Ascending aorta (tissue), 2 donors: ENCODE results near the gene SLIT3. TPM values are rescaled to one million over a fixed set of nuclear protein-coding genes. Genes with fewer than 3 reads are reported as not detected.

Experiments used
- DNase-seq, 2 donors: peaks; one replicate each; pipeline ENCODE4 v3.0.0-alpha.2; 2019; ENCODE audit warnings: low spot score in 2 of 2
- H3K27ac ChIP-seq, 2 donors: fragments of 200-600 bp; sonication (generic); one replicate each; pipeline ENCODE4 v1.5.1; 2016 to 2017; ENCODE audit warnings: mild to moderate bottlenecking in 1 of 2
- H3K27me3 ChIP-seq: fragments of 200-600 bp; sonication (generic); one replicate; pipeline ENCODE4 v1.5.1; 2017
- H3K36me3 ChIP-seq, 2 donors: fragments of 200-600 bp; sonication (generic); one replicate each; pipeline ENCODE4 v1.5.1; 2016
- H3K4me1 ChIP-seq, 2 donors: fragments of 200-600 bp; sonication (generic); one replicate each; pipeline ENCODE4 v1.5.1; 2016 to 2017; ENCODE audit warnings: mild to moderate bottlenecking in 1 of 2
- H3K4me3 ChIP-seq, 2 donors: fragments of 200-600 bp; sonication (generic); one replicate each; pipeline ENCODE4 v1.5.1; 2016 to 2017; ENCODE audit warnings: mild to moderate bottlenecking in 1 of 2
- H3K9me3 ChIP-seq, 2 donors: fragments of 200-600 bp; sonication (generic); one replicate each; pipeline ENCODE4 v1.5.1; 2016
- CTCF ChIP-seq, 3 experiments: fragments of 200-600 bp in 2 of 3; fragments of 450-650 bp in 1 of 3; sonication (generic) in 2 of 3; IDR thresholded peaks; one replicate each; pipeline ENCODE4 v1.5.1; 2016 to 2019; ENCODE audit warnings: antibody characterized with exemption in 3 of 3, mild to moderate bottlenecking in 1 of 3, moderate library complexity in 1 of 3
- intact Hi-C: fragments of 100-400 bp; cut with DNase I; formaldehyde crosslinking; loops from one replicate; pipeline ENCODE4 v1.15.1; 2023
- total RNA-seq: library from RNA; depleted of rRNA; stranded (reverse); fragments of >200 nt; gene quantifications from one replicate; pipeline ENCODE4 v1.1.0, GENCODE V29; 2016

Gene SLIT3
- total RNA-seq, 1 donor from 2014 or later, result 128 TPM

GRCh38 chr5:168813184-168813968 is 487.6 kb downstream of the SLIT3 start:
- Histone ChIP-seq H3K9me3 (no peaks in the 10 kb centered on the region), H3K4me1 (peaks cover 0 to 2% of the 10 kb centered on the region in 2 donors), H3K27ac (no peak overlapping the region), H3K4me3 (no peak overlapping the region), H3K36me3 (peaks cover 5 to 17% of the 10 kb centered on the region in 2 donors), H3K27me3 (no peaks in the 10 kb centered on the region)
- TF ChIP-seq CTCF (IDR thresholded peaks at IDR 0.05), result no peak
- intact Hi-C loops, result no loop called here
- no peak for DNase-seq

- Histone ChIP-seq H3K4me3 (no peak overlapping the region), H3K36me3 (peaks cover 5 to 11% of the 10 kb centered on the region in 2 donors), H3K9me3 (no peaks in the 10 kb centered on the region), H3K27ac (no peak overlapping the region), H3K27me3 (no peaks in the 10 kb centered on the region), H3K4me1 (peaks cover 0 to 2% of the 10 kb centered on the region in 2 donors)
- DNase-seq, result no peak
- intact Hi-C loops, result no loop called here
- TF ChIP-seq CTCF (IDR thresholded peaks at IDR 0.05), result no peak
Observed at GRCh38 chr5:168810641-168811040, 490.3 kb downstream of the SLIT3 start.

GRCh38 chr5:168809218-168809617 is 491.7 kb downstream of the SLIT3 start:
- Histone ChIP-seq H3K4me3 (no peak overlapping the region), H3K27me3 (no peaks in the 10 kb centered on the region), H3K4me1 (peaks cover 0 to 2% of the 10 kb centered on the region in 2 donors), H3K27ac (no peak overlapping the region), H3K36me3 (peaks cover 3 to 9% of the 10 kb centered on the region in 2 donors), H3K9me3 (no peaks in the 10 kb centered on the region)
- TF ChIP-seq CTCF (IDR thresholded peaks at IDR 0.05), result no peak
- no peak for DNase-seq
- intact Hi-C loops, result no loop called here

GRCh38 chr5:168808051-168808616 is 492.8 kb downstream of the SLIT3 start:
- intact Hi-C loops, result no loop called here
- no peak overlapping the region for H3K4me3 ChIP-seq
- no peak for TF ChIP-seq CTCF (IDR thresholded peaks at IDR 0.05)
- peak overlapping the region in 1 of 2 donors; percentile 32 for H3K27ac ChIP-seq
- H3K36me3 ChIP-seq, result peaks cover 3 to 9% of the 10 kb centered on the region in 2 donors
- no peak for DNase-seq
- peaks cover 0 to 2% of the 10 kb centered on the region in 2 donors for H3K4me1 ChIP-seq
- no peaks in the 10 kb centered on the region for H3K9me3 ChIP-seq
- no peaks in the 10 kb centered on the region for H3K27me3 ChIP-seq

- intact Hi-C loops, result no loop called here
- H3K36me3 ChIP-seq, result peaks cover 3 to 9% of the 10 kb centered on the region in 2 donors
- H3K4me3 ChIP-seq, result no peak overlapping the region
- H3K27ac ChIP-seq, result no peak overlapping the region
- H3K9me3 ChIP-seq, result no peaks in the 10 kb centered on the region
- TF ChIP-seq CTCF (IDR thresholded peaks at IDR 0.05), result no peak
- no peaks in the 10 kb centered on the region for H3K27me3 ChIP-seq
- H3K4me1 ChIP-seq, result peaks cover 0 to 2% of the 10 kb centered on the region in 2 donors
- DNase-seq, result no peak
Observed at GRCh38 chr5:168807287-168807686, 493.7 kb downstream of the SLIT3 start.
